NCI-H345 treated with DMSO at 0.1 percent for 48 hours (cell line): ENCODE measurements around the gene QRICH2.
"Not testable (repeated sequence)": the region's sequence is repeated elsewhere in the genome, so short reads cannot be mapped to it uniquely, and the experiment has no call there.

Experiments used
- DNase-seq: peaks from one replicate; lab custom pipeline; 2025; ENCODE audit not compliant: unreplicated experiment; lab: John Stamatoyannopoulos, UW

The QRICH2 gene

DNA sequence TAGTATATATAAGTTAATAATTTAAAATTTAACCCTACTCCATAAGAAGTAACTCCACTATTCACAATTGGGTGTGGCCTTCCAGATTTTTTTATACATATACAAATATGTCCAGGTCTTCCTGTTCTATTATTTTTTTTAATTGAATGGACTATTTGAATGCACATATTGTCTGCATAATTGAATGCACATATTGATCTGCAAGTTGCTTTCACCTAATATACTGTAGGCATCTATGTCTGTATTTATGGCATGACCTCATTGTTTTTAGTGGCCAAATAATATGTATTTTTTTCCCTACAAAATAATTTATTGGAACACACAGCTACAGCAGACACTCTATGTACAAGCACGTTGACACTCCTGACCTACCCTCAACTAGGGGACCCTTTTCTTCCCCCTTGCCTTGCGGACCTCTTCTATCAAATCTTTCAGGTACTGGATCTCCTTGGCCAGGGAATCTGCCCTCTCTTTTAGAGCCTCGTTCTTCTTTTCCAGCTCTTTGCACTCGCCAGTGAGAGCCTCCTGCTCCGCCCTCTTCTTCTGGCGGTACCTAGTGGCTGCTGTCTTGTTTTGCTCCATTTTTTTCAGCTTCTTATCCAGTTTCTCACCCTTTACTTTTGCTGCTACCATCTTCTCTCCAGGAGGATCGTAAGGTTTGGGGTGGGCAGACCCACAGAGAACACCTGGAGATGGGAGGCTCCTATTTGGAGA is 82.5 kb downstream of the QRICH2 start:
- not testable (repeated sequence) for DNase-seq
